IMR-90 (cell line): Measurements from ENCODE around the gene AXDND1. TPM values are rescaled to one million over a fixed set of nuclear protein-coding genes. Genes with fewer than 3 reads are reported as not detected.

ENCODE experiments used
- ATAC-seq: fragments of 200-7000 bp; cut with Tn5 transposase; 2 replicates; pipeline ENCODE4 v1.9.1; 2020; ENCODE audit warnings: low read depth, mild to moderate bottlenecking, moderate library complexity
- BruUV-seq: library from RNA; stranded (reverse); fragments of 400-500 nt; replicated peaks from 2 replicates; lab custom pipeline; 2021; lab: Mats Ljungman, UMichigan
- CTCF ChIA-PET: fragments of 300-600 bp; formaldehyde crosslinking; extraction: SDS; loops from one replicate; lab custom pipeline; 2021; ENCODE audit warnings: antibody characterized with exemption; lab: Yijun Ruan, JAX
- POLR2A ChIA-PET: fragments of 300-600 bp; sonication (Branson Sonifier 250); formaldehyde crosslinking; loops from one replicate; lab custom pipeline; 2022; ENCODE audit warnings: antibody characterized with exemption; ENCODE audit not compliant: unreplicated experiment; lab: Charles Lee
- DNase-seq: peaks from one replicate; pipeline ENCODE4 v3.0.0; 2013
- H2AFZ ChIP-seq: replicated peaks from 2 replicates; pipeline ENCODE3; 2013; ENCODE audit warnings: low read length, mild to moderate bottlenecking; ENCODE audit not compliant: poor library complexity
- H2AK5ac ChIP-seq: 2 replicates; pipeline ENCODE4 v1.6.1; 2013; ENCODE audit warnings: low read depth, low read length, inconsistent platforms
- H2AK9ac ChIP-seq: replicated peaks from 2 replicates; pipeline ENCODE3; 2013; ENCODE audit warnings: mild to moderate bottlenecking, low read depth, low read length, moderate library complexity; ENCODE audit not compliant: poor library complexity
- H2BK120ac ChIP-seq: 2 replicates; pipeline ENCODE4 v1.6.1; 2013; ENCODE audit warnings: low read depth, low read length, inconsistent platforms
- H2BK15ac ChIP-seq: 3 replicates; pipeline ENCODE4 v1.6.1; 2013; ENCODE audit warnings: low read depth, low read length, inconsistent platforms
- H2BK20ac ChIP-seq: 2 replicates; pipeline ENCODE4 v1.6.1; 2013; ENCODE audit warnings: low read depth, mild to moderate bottlenecking, inconsistent platforms, low read length, moderate library complexity
- H2BK5ac ChIP-seq: 2 replicates; pipeline ENCODE4 v1.6.1; 2013; ENCODE audit warnings: mild to moderate bottlenecking, low read depth, low read length, inconsistent platforms; ENCODE audit not compliant: poor library complexity, severe bottlenecking
- H3K14ac ChIP-seq: replicated peaks from 2 replicates; pipeline ENCODE4 v1.6.1; 2013; ENCODE audit warnings: low read depth, low read length, inconsistent platforms
- H3K18ac ChIP-seq: 2 replicates; pipeline ENCODE4 v1.6.1; 2013; ENCODE audit warnings: low read depth, low read length, control low read depth
- H3K23ac ChIP-seq: 2 replicates; pipeline ENCODE4 v1.6.1; 2013; ENCODE audit warnings: low read depth, low read length, inconsistent platforms
- H3K27ac ChIP-seq: 2 replicates; pipeline ENCODE4 v1.5.1; 2013; ENCODE audit warnings: mild to moderate bottlenecking, control low read depth, low read length; ENCODE audit not compliant: insufficient read depth
- H3K27me3 ChIP-seq: 2 replicates; pipeline ENCODE4 v1.6.1; 2013; ENCODE audit warnings: low read length; ENCODE audit not compliant: control insufficient read depth, insufficient read depth
- H3K36me3 ChIP-seq: 2 replicates; pipeline ENCODE4 v1.6.1; 2013; ENCODE audit warnings: low read length, mixed read lengths; ENCODE audit not compliant: control insufficient read depth, insufficient read depth
- H3K4ac ChIP-seq: 2 replicates; pipeline ENCODE4 v1.6.1; 2013; ENCODE audit warnings: low read depth, low read length, inconsistent platforms
- H3K4me1 ChIP-seq: 2 replicates; pipeline ENCODE4 v1.6.1; 2013; ENCODE audit warnings: low read length, mixed read lengths; ENCODE audit not compliant: control insufficient read depth, insufficient read depth
- H3K4me2 ChIP-seq: 2 replicates; pipeline ENCODE4 v1.6.1; 2013; ENCODE audit warnings: low read depth, mild to moderate bottlenecking, control low read depth, low read length, moderate library complexity
- H3K4me3 ChIP-seq: 2 replicates; pipeline ENCODE4 v1.5.1; 2013; ENCODE audit warnings: low read depth, mild to moderate bottlenecking, control low read depth, low read length, moderate library complexity; ENCODE audit not compliant: insufficient read depth
- H3K56ac ChIP-seq: 2 replicates; pipeline ENCODE4 v1.6.1; 2013; ENCODE audit warnings: low read length, inconsistent platforms; ENCODE audit not compliant: insufficient read depth; ENCODE audit errors: extremely low read depth
- H3K79me1 ChIP-seq, 2 experiments: 2 replicates each; pipeline ENCODE4 v1.6.1; 2013; ENCODE audit warnings: low read length in 2 of 2, inconsistent platforms in 1 of 2, low read depth in 1 of 2
- H3K9ac ChIP-seq: 2 replicates; pipeline ENCODE4 v1.6.1; 2013; ENCODE audit warnings: low read depth, low read length, control low read depth
- H3K9me1 ChIP-seq: 2 replicates; pipeline ENCODE4 v1.6.1; 2013; ENCODE audit warnings: low read length, inconsistent platforms; ENCODE audit not compliant: insufficient read depth
- H3K9me3 ChIP-seq: 2 replicates; pipeline ENCODE4 v1.6.1; 2013; ENCODE audit warnings: low read length; ENCODE audit not compliant: control insufficient read depth, insufficient read depth
- H4K20me1 ChIP-seq: 2 replicates; pipeline ENCODE4 v1.6.1; 2013; ENCODE audit warnings: low read length, inconsistent platforms; ENCODE audit not compliant: insufficient read depth
- H4K5ac ChIP-seq: 2 replicates; pipeline ENCODE4 v1.6.1; 2013; ENCODE audit warnings: mild to moderate bottlenecking, low read depth, low read length, control low read depth
- H4K8ac ChIP-seq, 2 experiments: 2 replicates each; pipeline ENCODE4 v1.6.1; 2013; ENCODE audit warnings: low read depth in 2 of 2, low read length in 2 of 2, control low read depth in 1 of 2, inconsistent platforms in 1 of 2
- H4K91ac ChIP-seq: 2 replicates; pipeline ENCODE4 v1.6.1; 2013; ENCODE audit warnings: low read depth, low read length, inconsistent platforms; ENCODE audit not compliant: insufficient read depth
- BHLHE40 ChIP-seq: fragments of 150-350 bp; IDR thresholded peaks from 2 replicates; pipeline ENCODE4 v1.6.1; 2016; ENCODE audit warnings: mild to moderate bottlenecking, low read depth, low read length
- CEBPB ChIP-seq: IDR thresholded peaks from 2 replicates; pipeline ENCODE4 v1.6.1; 2012; ENCODE audit warnings: low read depth, low read length, improper control_type of control experiment
- CTCF ChIP-seq: conservative IDR thresholded peaks from 2 replicates; pipeline ENCODE4 v1.5.1; 2012; ENCODE audit warnings: mild to moderate bottlenecking, low read depth, low read length, improper control_type of control experiment
- ELK1 ChIP-seq: fragments of 150-350 bp; IDR thresholded peaks from 2 replicates; pipeline ENCODE4 v1.6.1; 2016; ENCODE audit warnings: low read depth, mild to moderate bottlenecking, low read length, moderate library complexity, borderline replicate concordance
- FOS ChIP-seq: fragments of 150-350 bp; IDR thresholded peaks from 2 replicates; pipeline ENCODE4 v1.6.1; 2016; ENCODE audit warnings: low read depth, low read length
- MAFK ChIP-seq: IDR thresholded peaks from 2 replicates; pipeline ENCODE4 v1.6.1; 2012; ENCODE audit warnings: low read depth, low read length, improper control_type of control experiment
- MAZ ChIP-seq: IDR thresholded peaks from 2 replicates; pipeline ENCODE4 v1.6.1; 2012; ENCODE audit warnings: low read depth, mild to moderate bottlenecking, low read length, improper control_type of control experiment, moderate library complexity, borderline replicate concordance
- MXI1 ChIP-seq: IDR thresholded peaks from 2 replicates; pipeline ENCODE4 v1.6.1; 2012; ENCODE audit warnings: low read depth, mild to moderate bottlenecking, low read length, moderate library complexity, borderline replicate concordance
- NFE2L2 ChIP-seq: fragments of 150-350 bp; IDR thresholded peaks from 2 replicates; pipeline ENCODE4 v1.6.1; 2016; ENCODE audit warnings: low read depth, mild to moderate bottlenecking, low read length
- POLR2A ChIP-seq: IDR thresholded peaks from 2 replicates; pipeline ENCODE4 v1.6.1; 2012; ENCODE audit warnings: mild to moderate bottlenecking, low read depth, low read length
- RAD21 ChIP-seq: IDR thresholded peaks from 2 replicates; pipeline ENCODE4 v1.6.1; 2012; ENCODE audit warnings: low read length, improper control_type of control experiment
- RCOR1 ChIP-seq: IDR thresholded peaks from 2 replicates; pipeline ENCODE4 v1.6.1; 2012; ENCODE audit warnings: mild to moderate bottlenecking, low read length, improper control_type of control experiment; ENCODE audit not compliant: insufficient replicate concordance
- RFX5 ChIP-seq: IDR thresholded peaks from 2 replicates; pipeline ENCODE4 v1.8.0; 2012; ENCODE audit warnings: low read depth, mild to moderate bottlenecking, low read length, moderate library complexity
- SMC3 ChIP-seq: fragments of 150-350 bp; IDR thresholded peaks from 2 replicates; pipeline ENCODE4 v1.6.1; 2016; ENCODE audit warnings: low read depth, mild to moderate bottlenecking, antibody characterized with exemption, low read length, moderate library complexity
- WGBS, 2 experiments: methylation state at CpG; one replicate each; pipeline versions ENCODE4 v1.1.5 to v1.1.7; 2013; ENCODE audit warnings: missing lambda C conversion rate in 2 of 2; ENCODE audit not compliant: insufficient read length in 1 of 2; ENCODE audit errors: extremely low coverage in 2 of 2; 5-methylcytosine and 5-hydroxymethylcytosine counted together
- dilution Hi-C: fragments of 300-500 bp; cut with HindIII; formaldehyde crosslinking; loops from one replicate; pipeline ENCODE4 v1.14.3; 2018; ENCODE audit warnings: low sequenced_read_pairs; ENCODE audit not compliant: unreplicated experiment
- in situ Hi-C: fragments of 300-500 bp; cut with MboI; formaldehyde crosslinking; loops from 3 replicates; pipeline ENCODE4 v1.14.3; 2019; ENCODE audit warnings: low sequenced_read_pairs, inconsistent platforms, mixed read lengths
- intact Hi-C: fragments of 100-400 bp; cut with micrococcal nuclease; formaldehyde crosslinking; loops from 2 replicates; pipeline ENCODE4 v1.10.0; 2022
- polyA plus RNA-seq, 3 experiments: library from polyadenylated mRNA; depleted of rRNA; stranded (reverse); fragments of >200 nt; gene quantifications; 2 replicates each; pipeline ENCODE4 v1.2.3, GENCODE V29; 2012; ENCODE audit warnings: low replicate concordance in 1 of 3
- total RNA-seq: library from RNA; depleted of rRNA; stranded (reverse); fragments of >200 nt; gene quantifications from 2 replicates; pipeline ENCODE4 v1.2.3, GENCODE V29; 2012

AXDND1 gene
- total and polyA plus RNA-seq, 2 of the 4 experiments (the other 2 are of a cell fraction), result not detected

GRCh38 chr1:179393721-179394120 lies 27.9 kb downstream of the AXDND1 start:
- H3K4me3 ChIP-seq, result no peak overlapping the region
- no peaks in the 10 kb centered on the region for H3K79me1 ChIP-seq
- H3K9ac ChIP-seq, result no peak overlapping the region
- H3K9me3 ChIP-seq, result no peaks in the 10 kb centered on the region
- no peak overlapping the region for H3K27ac ChIP-seq
- H2AFZ ChIP-seq, result no peak overlapping the region
- H3K9me1 ChIP-seq, result no peaks in the 10 kb centered on the region
- H4K8ac ChIP-seq, result no peak overlapping the region
- H3K4me2 ChIP-seq, result no peak overlapping the region
- dilution Hi-C loops (no loop called here), in situ Hi-C loops (no loop called here), intact Hi-C loops (no loop called here)
- H2BK15ac ChIP-seq, result no peak overlapping the region
- no peak overlapping the region for H2BK20ac ChIP-seq
- POLR2A ChIA-PET, result no interaction called here
- H3K23ac ChIP-seq, result no peak overlapping the region
- H3K4me1 ChIP-seq, result no peaks in the 10 kb centered on the region
- no peaks in the 10 kb centered on the region for H3K27me3 ChIP-seq
- no peak for ATAC-seq
- H3K18ac ChIP-seq, result no peak overlapping the region
- no peak overlapping the region for H2BK120ac ChIP-seq
- no peaks in the 10 kb centered on the region for H3K36me3 ChIP-seq
- no peak overlapping the region for H4K5ac ChIP-seq
- CTCF ChIA-PET, result no interaction called here
- BruUV-seq, result no TSS peak
- no peak overlapping the region for H3K4ac ChIP-seq
- no peak overlapping the region for H3K56ac ChIP-seq
- DNase-seq, result no peak
- H4K20me1 ChIP-seq, result no peaks in the 10 kb centered on the region
- WGBS, 2 experiments, result no CpG with 5 or more reads among the region's 3 CpGs
- no peak overlapping the region for H3K14ac ChIP-seq
- TF ChIP-seq RFX5 (no peak), POLR2A (no peak), BHLHE40 (no peak), MXI1 (no peak), RCOR1 (no peak), SMC3 (no peak), FOS (no peak), ELK1 (no peak), MAZ (no peak), MAFK (no peak), CTCF (no peak), RAD21 (no peak), NFE2L2 (no peak), CEBPB (no peak)
- no peak overlapping the region for H2BK5ac ChIP-seq
- no peak overlapping the region for H2AK5ac ChIP-seq
- H4K91ac ChIP-seq, result no peak overlapping the region
- no peak overlapping the region for H2AK9ac ChIP-seq
